ENCODE results near the gene RAPGEF3.
A peak's percentile ranks its signal among the peaks of the same experiment; 100 is the strongest.

RAPGEF3 gene

DNA sequence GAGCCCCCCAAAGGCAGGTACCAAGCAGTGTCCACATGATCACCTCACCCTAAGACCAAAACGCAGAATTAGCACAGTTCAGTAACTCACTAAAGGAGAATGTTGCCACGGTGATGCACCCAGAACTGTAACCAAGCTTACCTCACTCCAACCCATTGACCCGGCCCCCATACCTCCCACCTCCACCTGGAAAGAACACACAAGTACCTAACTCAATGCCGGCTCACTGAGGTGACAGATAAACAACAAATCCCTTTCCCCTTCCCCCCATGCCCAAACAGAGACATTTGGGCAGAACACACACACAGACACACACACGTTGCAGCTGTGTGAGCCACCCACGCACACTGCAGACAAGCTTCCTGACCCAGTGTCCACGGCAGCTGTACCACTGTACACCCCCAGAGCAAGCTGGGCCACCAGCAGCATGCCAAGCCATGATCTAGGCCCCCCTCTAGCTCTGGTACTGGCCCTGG is 1.3 kb downstream of the RAPGEF3 start:
- DNase-seq (ENCODE audit: low spot score): no peak

DNA sequence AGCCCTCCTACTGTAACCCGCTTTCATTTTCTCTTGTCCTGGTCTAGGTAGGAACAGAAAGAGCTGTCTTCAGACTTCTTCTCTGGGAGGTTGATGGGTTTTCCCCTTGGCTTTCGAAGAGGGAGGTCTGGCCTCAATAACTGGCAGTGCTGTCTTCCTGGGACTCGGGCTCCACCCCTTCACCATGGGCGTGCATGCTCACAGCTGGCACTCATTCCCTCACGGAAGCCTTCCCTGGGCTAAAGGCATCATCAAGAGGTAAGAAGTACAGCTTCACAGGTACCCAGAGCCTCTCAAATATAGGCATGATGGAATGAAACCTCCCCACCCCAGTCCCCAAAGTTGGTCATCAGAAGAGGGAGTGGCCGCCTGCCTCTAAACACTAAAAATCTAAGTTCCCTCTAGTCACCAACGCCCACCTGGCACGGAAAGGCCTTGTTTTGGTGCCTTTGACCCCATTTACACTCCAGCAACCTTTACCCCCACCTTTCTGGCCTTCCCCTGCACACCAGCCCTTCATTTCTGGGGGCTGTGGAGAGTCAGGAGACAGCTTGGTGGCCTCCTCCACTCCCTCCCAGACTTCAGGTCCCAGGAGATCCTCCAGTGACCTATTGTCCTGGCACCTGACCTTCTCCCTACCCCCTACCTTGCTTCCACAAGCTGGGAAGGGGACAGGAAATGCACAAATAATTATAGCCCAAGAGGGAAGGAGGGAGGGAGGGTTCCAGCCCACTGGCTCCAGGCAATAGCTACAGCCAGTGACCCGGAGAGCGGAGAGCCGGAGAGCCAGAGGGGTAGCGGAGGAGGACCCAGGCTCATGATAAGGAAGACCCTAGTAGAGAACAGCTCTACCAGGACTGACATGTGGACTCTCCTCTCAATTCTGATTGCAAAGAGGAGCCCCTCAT is 2.8 kb downstream of the RAPGEF3 start:
- no peak for DNase-seq (ENCODE audit: low spot score)

DNA sequence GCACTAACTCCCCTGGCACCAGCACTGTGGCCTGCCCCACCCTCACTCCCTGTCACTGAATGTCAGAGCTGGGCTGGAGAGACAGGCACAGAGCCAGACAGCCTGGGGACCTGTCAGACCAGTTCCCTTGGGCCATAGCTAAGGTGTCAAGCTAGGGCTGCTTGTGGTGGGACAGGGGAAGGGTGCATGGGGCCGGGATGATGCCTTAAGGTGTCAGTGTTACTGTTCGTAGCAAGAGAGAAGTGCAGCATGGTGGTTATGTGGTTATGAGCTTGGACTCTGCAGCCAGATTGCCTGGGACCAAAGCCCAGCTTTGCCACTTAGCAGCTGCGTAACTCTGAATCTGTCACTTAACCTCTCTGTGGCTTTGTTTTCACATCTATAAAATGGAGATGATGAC is 3.8 kb downstream of the RAPGEF3 start:
- no peak for DNase-seq (ENCODE audit: low spot score)

GRCh38 chr12:47754126-47754525 is 4.6 kb downstream of the RAPGEF3 start:
- DNase-seq (ENCODE audit: low spot score): no peak

DNA sequence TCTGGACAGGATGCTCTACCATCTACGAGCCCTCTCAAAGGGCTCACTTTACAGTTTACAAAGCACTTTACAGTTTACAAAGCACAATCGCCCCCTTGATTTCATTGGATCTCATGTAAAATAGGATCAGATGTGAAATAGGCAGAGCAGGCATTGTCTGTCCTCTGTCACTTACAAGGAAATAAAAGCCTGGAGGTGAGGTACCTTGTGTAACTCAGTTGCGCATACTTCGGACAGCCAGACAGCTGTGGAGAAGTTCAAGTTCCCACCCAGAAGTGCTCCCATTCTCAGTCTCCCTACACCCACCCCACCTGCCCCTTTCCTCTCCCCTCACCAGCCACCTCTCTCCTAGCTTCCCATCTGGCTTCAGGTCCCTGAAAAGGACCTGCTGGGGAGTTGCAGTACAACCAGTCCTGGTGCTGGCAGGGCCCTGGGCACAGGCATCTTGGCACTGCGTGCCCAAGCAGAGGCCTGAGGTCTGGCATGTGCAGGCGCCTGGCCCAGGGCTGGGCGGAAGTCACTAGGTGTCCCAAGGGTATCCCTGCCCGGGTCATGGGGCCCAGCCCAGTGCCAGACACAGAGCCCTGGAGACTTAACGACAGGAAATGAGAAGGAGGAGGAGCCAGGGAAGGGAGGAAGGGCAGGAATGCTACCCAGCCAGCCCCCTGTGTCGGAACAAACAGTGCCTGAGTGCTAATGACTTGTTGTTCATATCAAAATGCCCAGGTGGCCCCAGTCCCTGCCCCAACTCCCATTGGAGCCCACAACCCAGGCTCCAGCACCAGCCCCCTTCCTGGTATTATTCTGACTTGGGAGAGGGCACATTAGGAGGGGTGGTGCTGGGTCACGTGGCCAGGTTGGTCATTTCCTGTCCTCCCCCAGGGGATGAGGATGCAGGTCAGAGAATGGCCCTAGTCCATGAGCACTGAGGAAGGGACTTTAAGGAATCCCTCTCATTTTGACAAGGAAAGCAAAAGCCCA is 5.4 kb downstream of the RAPGEF3 start:
- DNase-seq (ENCODE audit: low spot score): no peak

DNA sequence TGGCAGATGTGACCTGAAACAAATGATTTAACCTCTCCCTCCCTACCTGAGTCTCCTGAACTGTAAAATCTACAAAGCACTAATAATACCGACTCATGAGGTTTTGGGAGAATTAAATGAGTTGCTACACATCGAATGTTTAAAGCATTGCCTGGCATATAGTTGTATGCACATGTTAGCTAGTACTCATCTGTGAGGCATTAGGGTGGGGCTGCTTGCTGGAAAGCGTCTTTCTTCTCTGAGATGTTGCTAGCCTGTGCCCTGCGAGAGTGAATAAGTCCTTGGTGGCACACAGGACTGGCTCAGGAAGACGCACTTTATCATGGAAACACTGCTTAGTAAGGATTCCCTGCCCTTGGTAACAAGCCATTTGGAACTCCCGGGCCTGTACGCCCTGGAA is 6.1 kb downstream of the RAPGEF3 start:
- peak; percentile 63 for DNase-seq (ENCODE audit: low spot score)

GRCh38 chr12:47752121-47752520 is 6.6 kb downstream of the RAPGEF3 start:
- DNase-seq (ENCODE audit: low spot score): no peak

DNA sequence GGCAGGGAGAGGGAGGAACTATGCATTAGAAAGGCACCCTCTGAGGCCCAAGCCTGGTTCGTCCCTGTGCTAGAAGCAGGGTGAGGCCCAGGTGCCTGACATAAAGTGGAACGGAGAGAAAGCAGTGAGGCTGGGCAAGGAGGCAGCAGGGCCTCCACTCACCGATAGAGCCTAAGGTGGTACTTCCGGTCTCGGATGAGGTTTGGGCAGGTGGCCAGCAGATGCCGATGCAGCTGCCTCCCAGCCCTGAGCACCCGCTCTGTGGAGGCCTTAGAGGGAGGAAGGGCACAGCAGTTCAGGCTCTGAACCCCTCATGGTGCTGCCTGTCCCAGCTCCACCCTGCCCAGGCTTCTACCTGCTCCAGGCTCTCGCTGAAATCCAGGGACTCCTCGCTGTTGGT is 7.1 kb downstream of the RAPGEF3 start:
- no peak for DNase-seq (ENCODE audit: low spot score)

DNA sequence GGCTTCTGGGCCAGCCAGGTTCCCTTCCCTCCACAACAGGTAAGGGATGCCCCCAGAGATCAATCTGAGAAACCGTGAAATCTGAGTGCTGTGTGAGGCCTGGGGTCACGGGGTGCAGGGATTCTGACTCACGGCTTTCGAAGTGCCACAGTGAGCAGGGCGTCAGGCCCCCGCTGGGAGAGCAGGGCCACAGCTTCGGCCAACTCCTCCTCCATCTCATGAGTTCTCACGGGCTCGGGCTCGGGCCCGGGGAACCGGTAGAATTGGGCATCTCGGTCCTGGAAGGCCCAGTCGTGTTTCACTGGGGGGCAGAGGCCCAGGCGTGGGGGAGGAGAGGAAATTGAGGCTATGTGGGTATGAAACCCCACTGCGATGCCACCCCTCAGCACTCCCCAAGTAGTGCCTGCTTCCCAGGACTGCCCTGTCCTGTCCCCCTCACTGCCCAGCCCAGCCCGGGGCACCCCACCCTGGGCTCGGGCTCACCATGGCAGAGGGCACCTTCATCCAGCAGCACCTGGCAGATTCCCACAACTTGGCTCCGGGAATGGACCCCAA is 7.7 kb downstream of the RAPGEF3 start:
- DNase-seq (ENCODE audit: low spot score): no peak

GRCh38 chr12:47750229-47750798 is 8.4 kb downstream of the RAPGEF3 start:
- no peak for DNase-seq (ENCODE audit: low spot score)

GRCh38 chr12:47748899-47749298 is 9.8 kb downstream of the RAPGEF3 start:
- DNase-seq (ENCODE audit: low spot score): no peak

GRCh38 chr12:47748507-47748828 is 10.2 kb downstream of the RAPGEF3 start:
- DNase-seq (ENCODE audit: low spot score): no peak

DNA sequence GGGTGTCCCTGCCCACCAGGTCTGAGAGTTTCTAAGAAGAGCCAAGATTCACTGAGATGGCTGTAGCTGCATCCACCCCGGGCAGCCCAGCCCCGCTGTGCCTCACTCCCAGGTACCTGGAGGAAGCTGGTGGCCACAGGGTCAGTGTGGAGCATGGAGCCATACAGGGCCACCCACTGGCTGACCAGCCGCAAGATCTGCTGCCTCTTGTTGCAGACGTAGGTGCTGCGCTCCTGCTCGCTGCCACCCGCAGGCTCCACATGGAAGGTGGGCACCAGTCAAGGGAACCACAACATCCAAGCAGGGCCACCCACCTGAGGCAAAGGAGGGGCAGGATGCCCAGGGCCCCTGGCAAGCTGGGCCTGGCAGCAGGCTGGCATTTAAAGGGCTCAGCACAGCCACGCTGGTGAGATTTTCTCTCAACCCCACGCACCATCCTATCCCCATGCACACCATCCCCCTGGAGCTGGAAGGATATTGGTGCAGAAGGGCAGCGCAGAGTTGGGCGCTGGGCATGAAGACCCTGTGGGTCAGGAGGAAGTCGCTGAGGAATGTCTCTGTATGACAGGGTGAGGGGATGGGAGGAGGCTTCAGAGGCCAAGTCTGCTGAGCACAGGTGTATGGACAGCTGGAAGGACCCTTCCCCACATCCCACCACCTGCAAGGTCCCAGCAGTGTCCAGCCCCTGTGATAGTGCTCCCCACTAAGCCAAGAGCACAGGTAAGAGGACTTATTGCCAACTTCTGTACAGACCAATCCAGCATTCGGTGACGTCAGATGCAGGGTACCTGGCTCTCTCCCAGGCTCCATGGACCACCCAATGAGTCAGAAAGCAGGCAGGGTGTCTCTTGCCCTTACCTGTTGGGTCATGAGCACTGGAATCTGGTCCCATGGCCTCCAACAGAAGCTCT is 10.8 kb downstream of the RAPGEF3 start:
- no peak for DNase-seq (ENCODE audit: low spot score)

- DNase-seq (ENCODE audit: low spot score): no peak
Observed at GRCh38 chr12:47747126-47747525, 11.6 kb downstream of the RAPGEF3 start.

DNA sequence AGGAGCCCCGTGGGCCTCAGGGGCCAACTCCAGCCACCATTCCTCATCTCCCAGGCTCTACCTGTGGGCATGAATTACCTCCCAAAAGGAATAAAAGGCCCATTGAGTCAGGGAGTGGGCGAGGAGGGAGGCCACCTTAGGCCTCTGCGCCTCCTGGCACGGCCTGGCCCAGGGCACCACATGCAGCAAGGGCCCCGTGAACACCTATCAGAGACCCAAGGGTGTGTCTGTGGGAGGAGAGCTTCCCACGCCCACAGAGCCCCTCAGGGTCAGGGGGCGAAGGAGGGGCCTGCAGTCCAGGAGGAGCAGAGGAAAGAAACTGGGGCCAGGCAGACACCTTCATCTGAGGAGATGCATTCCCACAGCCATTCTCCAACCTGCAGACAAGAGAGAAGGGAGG is 12.2 kb downstream of the RAPGEF3 start:
- DNase-seq (ENCODE audit: low spot score): no peak

DNA sequence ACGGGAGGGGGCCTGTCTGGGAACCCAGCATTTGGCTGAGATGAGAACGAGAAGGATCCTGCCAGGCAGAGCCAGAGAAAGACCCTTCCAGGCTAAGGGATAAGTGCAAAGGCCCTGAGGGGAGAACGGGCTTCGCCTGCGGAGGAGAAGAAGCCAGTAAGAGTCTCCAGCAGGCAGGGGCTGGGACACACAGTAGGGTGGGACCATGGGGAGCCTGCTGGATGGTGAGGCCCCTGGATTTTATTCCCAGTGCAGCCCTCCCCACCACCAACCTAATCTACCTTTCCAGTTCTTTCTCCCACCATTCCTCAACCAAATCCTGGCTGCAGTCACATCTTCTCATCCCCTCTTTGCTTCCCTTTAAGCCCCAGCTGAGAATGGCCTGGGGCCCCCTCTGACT is 12.6 kb downstream of the RAPGEF3 start:
- DNase-seq (ENCODE audit: low spot score): no peak

- no peak for DNase-seq (ENCODE audit: low spot score)
Observed at GRCh38 chr12:47745485-47746041, 13.1 kb downstream of the RAPGEF3 start.

DNA sequence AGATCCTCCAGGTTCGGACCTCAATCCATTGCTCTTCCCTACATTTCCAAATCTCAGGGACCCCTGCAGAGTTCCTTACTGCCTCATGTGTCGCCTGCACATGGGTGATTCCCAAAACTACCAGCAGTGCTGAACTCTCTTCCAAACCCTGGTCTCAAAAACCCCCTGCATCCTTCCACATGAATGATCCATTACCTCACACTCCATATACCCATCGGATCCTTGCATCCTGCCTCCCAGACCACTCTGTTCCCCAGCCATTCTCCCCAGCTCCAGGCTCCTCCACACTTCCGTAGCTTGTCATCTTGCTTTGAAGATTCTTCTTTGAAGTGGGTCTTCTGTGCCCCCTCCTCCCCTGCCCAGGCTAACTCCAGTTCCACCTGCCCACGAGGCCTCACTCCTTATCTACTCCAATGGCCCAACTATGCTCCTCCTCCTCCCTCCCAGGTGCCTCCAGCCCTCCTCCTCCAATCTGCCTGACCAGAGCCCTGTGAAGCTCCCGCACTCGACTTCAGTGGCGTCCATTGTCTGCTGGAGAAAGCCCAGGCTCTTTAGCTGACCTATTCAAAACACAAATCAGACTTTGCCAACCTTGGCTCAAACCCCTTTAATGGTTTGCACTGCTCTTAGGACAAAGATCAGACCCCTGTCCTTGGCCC is 13.8 kb downstream of the RAPGEF3 start:
- no peak for DNase-seq (ENCODE audit: low spot score)

- DNase-seq (ENCODE audit: low spot score): no peak
Observed at GRCh38 chr12:47744005-47744651, 14.6 kb downstream of the RAPGEF3 start.
